ENCODE data around the gene CDK5RAP1.

CDK5RAP1 gene

DNA sequence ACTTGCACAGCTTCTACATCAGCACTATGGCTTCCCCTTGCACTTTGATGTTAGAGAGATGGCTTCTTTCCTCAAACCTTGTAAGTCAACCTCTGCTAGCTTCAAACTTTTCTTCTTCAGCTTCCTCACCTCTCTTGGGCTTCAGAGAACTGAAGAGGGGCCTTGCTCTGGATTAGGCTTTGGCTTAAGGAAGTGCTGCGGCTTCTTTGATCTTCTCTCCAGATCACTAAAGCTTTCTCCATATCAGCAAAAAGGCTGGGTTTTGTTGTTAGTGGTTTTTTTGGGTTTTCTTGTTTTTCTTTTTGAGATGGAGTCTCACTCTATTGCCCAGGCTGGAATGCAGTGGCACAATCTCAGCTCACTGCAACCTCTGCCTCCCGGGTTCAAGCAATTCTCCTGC lies 24.0 kb downstream of the CDK5RAP1 start:
- DNase-seq = no peak

DNA sequence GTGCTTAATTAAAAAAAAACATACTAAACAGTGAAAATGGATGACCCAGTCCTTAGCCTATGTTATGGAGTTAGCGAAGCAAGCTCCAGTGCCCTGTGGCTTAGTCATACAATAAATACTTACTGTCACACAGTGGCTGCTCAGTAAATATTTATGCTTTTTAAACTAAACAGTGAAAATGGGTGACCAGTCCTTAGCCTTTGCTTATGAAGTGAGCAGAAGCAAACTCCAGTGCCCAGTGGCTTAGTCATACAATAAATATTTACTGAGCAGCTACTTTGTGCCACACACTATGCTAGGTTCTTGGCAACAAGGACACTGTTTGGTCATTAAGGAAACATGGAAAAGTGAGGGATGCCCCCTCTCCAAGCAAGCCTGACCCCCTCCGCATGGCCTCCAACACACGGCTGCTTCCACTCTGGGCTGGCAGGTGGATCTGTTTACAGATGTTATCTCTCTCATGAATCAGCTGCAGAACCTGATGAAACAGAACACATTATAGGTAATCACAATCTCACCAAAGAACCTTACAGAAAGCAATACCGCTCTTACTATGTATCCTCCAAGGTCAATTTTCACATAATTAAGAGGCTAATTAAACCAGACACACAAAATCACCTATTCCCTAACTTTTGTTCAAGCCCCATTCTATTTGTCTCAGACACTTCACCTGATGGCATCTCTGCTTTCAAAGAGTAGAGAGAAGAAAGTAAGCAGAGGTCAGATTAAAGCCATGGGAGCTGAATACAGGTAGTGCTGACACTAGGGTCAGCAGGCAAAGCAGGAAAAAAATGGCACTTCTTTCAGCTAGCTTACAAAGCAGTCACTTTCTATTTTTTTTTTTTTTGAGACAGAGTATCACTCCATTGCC lies 27.3 kb downstream of the CDK5RAP1 start:
- DNase-seq = no peak

DNA sequence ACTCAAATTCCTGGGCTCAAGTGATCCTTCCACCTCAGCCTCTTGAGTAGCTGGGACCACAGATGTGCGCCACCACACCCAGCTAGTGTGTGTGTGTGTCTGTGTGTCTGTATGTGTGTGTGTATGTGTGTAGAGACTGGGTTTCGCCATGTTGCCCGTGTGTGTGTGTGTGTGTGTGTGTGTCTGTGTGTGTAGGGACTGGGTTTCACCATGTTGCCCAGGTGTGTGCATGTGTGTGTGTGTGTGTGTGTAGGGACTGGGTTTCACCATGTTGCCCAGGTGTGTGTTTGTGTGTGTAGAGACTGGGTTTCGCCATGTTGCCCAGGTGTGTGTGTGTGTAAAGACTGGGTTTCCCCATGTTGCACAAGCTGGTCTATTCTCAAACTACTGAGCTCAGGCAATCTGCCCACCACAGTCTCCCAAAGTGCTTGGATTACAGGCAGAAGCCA lies 28.3 kb downstream of the CDK5RAP1 start:
- DNase-seq = no peak

DNA sequence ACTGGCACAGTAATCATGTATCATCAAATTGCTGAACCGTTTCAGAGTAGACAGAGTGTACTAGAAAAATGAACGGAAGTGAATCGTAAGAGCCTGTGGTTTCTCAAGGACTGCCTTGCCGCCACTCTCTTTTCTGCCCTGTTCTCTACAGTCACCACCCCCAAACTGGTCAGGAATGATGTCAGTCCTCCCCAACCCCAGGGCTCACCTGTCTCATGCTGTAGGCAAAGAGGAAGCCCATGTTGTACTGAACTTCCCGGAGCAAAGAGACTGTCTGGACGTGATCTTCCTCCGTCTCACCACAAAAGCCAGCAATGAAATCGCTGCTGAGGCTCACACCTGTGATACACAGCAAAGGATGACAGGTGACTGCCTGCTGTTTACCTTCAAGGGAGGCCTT lies 31.0 kb downstream of the CDK5RAP1 start:
- DNase-seq = no peak

- DNase-seq = no peak
Observed at GRCh38 chr20:33362898-33363297, 38.4 kb downstream of the CDK5RAP1 start.

DNA sequence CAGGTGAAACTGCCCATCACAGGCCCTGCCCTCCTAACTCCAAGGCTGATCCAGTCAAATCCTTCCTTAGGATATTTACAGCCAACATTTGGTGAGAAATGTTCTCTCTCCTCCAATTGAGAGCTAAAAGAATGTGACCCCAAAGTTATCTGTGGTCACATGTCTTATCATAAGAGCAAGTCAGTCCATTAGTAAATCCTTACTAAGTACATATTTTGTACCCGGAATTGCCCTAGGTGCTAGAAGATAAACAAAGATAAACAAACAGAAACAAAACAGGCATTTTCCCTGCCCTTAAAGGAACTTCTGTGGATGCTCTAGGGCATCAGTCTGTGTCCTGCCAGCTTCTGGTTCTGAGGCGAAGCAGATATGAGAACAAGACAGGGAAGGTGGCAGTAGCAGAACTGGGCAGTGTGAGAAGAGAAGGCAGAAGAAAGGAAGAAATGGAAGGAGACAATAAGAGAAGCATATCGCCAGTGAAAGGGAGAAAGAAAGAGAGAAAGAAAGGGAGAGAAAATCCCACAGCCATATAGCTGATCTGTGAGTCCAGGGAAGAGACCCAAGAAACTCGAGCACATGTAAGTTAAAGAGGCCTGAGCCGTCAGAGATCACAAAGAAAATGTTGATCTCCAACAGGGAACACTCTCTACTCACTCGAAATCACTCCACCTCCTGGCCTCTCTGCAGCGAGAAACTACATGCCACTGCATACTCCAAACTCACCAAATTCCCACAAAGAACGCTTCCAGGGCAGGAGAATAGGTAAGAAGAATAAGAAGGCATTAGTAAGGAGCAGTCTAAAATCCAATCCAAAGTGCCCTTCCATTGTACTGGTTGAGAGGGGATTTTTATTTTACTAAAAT lies 41.7 kb downstream of the CDK5RAP1 start:
- DNase-seq = no peak

GRCh38 chr20:33353013-33353402 lies 48.3 kb downstream of the CDK5RAP1 start:
- no peak for DNase-seq

- DNase-seq = no peak
Observed at GRCh38 chr20:33352258-33353012, 48.9 kb downstream of the CDK5RAP1 start.

- no peak for DNase-seq
Observed at GRCh38 chr20:33351696-33352095, 49.6 kb downstream of the CDK5RAP1 start.

DNA sequence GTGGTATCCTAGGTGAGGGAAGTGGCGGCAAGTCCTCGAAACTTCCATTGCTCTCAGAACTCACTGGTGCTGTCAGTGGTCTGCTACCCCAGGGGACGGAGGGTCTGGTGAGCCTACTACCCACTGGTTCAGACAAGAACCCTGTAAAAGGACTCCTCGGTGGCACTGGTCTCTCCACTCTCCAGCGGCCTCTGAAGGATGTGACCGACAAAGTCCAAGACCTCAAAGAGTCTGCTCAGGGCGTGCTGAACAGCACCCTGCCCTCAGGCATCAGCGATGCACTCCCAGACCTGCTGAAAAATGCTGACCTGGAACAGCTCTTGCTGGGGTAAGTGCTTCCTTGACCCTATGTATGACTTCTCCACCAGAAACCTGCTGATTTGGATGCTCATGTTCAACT lies 51.8 kb downstream of the CDK5RAP1 start:
- DNase-seq = no peak

DNA sequence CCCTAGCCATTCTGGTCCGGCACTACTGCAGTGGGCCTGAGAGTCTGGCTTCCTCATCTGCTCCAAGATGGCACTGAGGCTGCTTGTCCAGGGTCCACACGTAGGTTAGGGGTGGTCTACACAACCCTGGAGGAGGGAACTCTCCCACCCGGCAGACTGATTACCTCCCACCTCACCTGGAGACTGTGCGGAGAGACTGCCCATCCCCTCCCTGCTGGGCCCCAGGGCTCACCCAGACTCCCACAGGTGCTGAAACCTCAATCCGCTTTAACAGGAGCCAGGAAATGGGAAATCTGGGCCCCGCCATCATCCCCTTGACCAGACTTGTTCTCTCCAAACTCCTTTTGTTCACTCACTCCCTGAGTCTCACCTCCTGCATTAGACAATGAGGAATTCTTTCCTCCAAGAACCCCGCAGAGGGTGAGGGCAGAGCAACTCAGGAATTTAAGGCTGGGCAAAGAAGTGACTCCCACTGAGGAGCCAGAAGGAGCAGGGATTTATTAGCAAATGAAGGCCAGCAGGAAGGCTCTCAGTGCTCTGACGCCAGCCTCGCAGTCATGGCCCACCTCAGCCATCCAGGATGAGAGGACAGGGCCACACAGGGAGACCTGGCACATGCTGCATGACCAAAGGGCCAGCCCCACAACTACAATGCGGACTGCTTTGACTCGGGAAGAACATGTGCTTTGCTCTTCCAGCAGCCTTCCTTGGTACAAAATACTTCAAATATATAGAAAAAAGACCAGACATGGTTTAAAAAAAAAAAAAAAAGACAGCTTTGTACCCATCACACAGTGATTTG lies 53.0 kb downstream of the CDK5RAP1 start:
- DNase-seq = no peak

DNA sequence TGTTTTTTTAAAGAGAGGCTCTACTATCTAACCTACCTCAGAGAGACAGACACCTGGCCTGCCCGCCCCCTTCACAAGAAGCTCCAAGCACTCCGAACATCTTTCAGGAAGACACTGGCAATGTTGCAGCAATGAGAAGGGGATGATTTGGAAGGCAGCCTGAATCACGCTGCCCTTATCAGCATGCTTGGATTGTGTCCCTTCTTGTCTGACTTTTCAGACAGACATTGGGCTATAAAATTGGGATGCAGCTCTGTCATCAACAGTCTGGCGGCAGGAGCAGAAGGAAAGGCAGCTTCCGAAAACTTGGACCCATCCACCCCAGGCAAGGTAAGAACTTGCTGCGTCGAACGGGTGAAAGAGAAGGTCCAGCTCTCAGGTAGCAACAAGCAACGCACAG lies 56.0 kb downstream of the CDK5RAP1 start:
- no peak for DNase-seq

GRCh38 chr20:33343521-33343920 lies 57.8 kb downstream of the CDK5RAP1 start:
- DNase-seq = no peak

DNA sequence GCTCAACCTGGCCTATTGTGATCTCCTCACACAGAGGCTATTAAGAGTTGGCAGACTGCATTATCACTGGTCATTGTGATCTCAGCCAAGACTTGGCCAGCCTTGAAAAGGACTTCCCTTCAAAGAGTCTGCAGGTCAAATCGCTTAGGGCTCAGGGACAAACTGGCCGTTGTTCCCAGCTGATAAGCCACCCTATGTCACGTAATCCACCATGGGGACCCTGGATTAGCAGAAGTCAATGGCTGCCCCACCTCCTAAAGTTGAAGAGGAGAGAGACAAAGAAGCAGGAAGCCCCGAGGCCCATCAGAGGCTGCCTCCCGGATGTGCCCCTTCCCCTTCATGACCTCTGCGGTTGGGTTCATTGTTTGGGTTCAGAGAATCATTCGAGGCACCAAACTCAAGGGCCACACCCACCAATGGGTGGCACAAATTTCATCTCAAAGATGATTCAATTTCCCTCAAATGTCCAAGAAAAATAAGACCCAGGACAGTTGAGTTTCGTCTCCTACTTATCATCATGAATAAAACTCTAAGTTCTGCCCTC lies 61.7 kb downstream of the CDK5RAP1 start:
- DNase-seq = no peak

DNA sequence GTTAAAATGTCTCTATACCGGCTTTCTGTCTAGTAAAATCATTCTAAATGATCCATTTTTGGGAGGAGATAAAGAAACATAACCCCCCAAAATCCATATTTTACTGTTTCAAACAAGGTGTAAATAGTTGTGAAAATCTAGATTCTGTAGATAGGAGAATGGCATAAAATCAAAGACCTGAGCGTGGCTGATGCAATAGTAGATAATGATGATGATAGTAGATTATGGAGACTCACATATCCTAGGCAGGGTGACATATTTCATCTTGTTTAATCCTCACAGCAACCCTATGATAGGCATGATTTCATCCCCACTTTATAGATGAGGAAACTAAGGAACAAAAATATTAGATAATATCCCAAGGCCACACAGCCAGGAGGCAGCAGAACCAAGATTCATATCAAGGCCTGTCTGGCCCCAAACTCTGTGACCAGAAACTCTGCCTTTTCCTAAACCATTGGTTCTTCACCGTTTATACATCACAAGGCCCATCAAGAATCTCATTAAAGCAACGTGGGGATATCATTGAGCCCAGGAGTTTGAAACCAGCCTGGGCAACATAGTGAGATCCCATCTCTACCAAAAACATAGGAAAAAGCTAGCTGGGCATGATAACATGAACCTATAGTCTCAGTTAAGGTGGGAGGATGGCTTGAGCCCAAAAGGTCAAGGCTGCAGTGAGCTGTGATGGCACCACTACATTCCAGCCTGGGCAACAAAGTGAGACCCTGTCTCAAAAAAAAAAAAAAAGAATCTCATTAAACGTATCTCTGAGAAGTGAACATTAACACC lies 62.7 kb downstream of the CDK5RAP1 start:
- DNase-seq = no peak

GRCh38 chr20:33337531-33338165 lies 63.7 kb downstream of the CDK5RAP1 start:
- DNase-seq = peak in 1 of 4 experiments; percentile 11

DNA sequence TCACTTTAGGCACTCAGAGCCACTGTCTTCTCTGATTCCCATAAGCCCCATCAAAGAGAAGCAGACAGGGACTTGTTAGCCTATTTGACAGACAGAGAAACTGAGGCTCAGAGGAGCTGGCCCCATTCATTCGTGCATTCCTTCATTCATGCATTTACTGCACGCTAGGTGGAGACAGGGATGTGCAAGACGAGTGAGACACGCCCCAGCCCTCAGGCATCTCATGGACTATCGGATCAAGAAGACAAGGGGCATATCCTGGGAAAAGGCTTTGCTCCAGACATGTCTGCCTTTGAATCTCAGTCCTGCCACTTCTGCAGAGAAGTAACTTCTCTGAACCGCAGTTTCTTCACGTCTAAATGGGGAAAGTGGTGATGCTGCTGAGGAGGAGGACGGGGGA lies 64.2 kb downstream of the CDK5RAP1 start:
- peak in 1 of 4 experiments; percentile 6 for DNase-seq

DNA sequence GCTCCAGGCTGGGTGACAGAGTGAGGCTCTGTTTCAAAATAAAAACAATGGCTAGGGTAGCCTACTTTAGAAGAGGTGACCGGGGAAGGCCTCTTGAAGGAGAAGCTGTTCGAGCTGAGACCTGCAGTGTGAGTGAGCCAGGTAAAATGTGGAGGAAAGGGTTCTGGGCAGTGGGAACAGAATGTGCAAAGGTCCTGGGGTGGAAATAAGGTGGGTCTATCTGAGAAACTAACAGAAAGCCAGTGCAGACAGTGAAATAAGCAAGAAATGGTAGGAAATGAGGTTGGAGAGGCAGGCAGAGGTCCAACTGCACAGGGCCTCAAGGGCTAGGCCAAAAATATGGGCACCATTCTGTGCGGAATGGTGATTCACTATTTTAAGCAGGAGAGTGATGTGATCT lies 64.9 kb downstream of the CDK5RAP1 start:
- no peak for DNase-seq

DNA sequence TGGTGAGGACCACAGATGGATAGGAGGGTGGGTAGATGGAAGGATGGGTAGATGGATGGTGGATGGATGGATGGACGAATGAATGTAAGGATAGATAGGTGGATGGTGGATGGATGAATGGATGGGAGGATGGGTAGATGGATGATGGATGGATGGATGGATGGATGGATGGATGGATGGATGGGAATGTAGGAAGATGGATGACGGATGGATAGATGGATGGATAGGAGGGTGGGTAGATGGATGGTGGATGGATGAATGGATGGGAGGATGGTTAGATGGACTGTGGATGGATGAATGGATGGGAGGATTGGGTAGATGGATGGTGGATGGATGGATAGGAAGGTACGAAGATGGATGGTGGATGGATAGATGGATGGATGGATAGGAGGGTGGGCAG lies 67.2 kb downstream of the CDK5RAP1 start:
- DNase-seq = no peak

DNA sequence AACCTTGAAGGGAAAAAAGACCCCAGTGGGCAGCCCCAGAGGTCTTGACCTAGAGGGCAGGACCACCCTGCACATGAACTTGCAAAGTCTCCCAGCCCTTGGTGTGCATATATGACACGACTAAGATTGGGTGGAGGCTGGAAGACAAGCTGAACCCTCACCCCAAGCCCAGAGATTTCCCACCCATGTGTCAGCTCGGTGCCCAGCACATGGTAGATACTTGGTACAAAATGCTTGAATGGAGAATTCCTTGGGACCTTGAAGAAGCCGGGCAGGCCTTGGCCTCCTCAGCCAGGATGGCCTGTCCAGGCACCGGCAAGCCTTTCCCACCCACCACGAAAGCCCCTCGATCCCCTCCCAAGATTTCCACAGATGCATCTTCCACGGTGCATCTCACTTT lies 67.7 kb downstream of the CDK5RAP1 start:
- DNase-seq = no peak

Measured in suppressor macrophage (primary cell).